HG03060 (cell line): ENCODE measurements around the gene TMEM156.
"Not testable (repeated sequence)": the region's sequence is repeated elsewhere in the genome, so short reads cannot be mapped to it uniquely, and the experiment has no call there.

Source experiments
- ATAC-seq: cut with Tn5 transposase; IDR thresholded peaks from one replicate; pipeline ENCODE4 v1.9.1; 2021; ENCODE audit warnings: low read depth, moderate number of reproducible peaks; ENCODE audit not compliant: unreplicated experiment

TMEM156 gene

GRCh38 chr4:39044364-39044955 lies 12.3 kb upstream of the TMEM156 start:
- ATAC-seq: no peak

- no peak for ATAC-seq
These were observed 11.7 kb upstream of the TMEM156 start for GRCh38 chr4:39043861-39044363.

- ATAC-seq: no peak
These were observed 11.1 kb upstream of the TMEM156 start for GRCh38 chr4:39043058-39043860.

GRCh38 chr4:39042366-39042765 lies 10.2 kb upstream of the TMEM156 start:
- no peak for ATAC-seq

GRCh38 chr4:39039108-39039507 lies 6.9 kb upstream of the TMEM156 start:
- ATAC-seq: no peak

GRCh38 chr4:39037941-39038340 lies 5.7 kb upstream of the TMEM156 start:
- ATAC-seq: peak; percentile 49

GRCh38 chr4:39037491-39037825 lies 5.2 kb upstream of the TMEM156 start:
- no peak for ATAC-seq

GRCh38 chr4:39036172-39036571 lies 4.0 kb upstream of the TMEM156 start:
- ATAC-seq: no peak

- ATAC-seq: not testable (repeated sequence)
These were observed 604 bp downstream of the TMEM156 start for GRCh38 chr4:39031590-39032020.

- ATAC-seq: no peak
These were observed 1.5 kb downstream of the TMEM156 start for GRCh38 chr4:39030725-39031124.

GRCh38 chr4:39029752-39030694 lies 2.2 kb downstream of the TMEM156 start:
- no peak for ATAC-seq

GRCh38 chr4:39026096-39026495 lies 6.1 kb downstream of the TMEM156 start:
- ATAC-seq: no peak

- ATAC-seq: no peak
These were observed 6.6 kb downstream of the TMEM156 start for GRCh38 chr4:39025552-39026085.

- no peak for ATAC-seq
These were observed 7.8 kb downstream of the TMEM156 start for GRCh38 chr4:39024311-39024865.

- no peak for ATAC-seq
These were observed 9.2 kb downstream of the TMEM156 start for GRCh38 chr4:39023059-39023458.

GRCh38 chr4:39022241-39022640 lies 10.0 kb downstream of the TMEM156 start:
- no peak for ATAC-seq

GRCh38 chr4:39021631-39022030 lies 10.6 kb downstream of the TMEM156 start:
- ATAC-seq: no peak

- no peak for ATAC-seq
These were observed 12.1 kb downstream of the TMEM156 start for GRCh38 chr4:39020130-39020529.

GRCh38 chr4:39014028-39014427 lies 18.2 kb downstream of the TMEM156 start:
- no peak for ATAC-seq

- no peak for ATAC-seq
These were observed 27.5 kb downstream of the TMEM156 start for GRCh38 chr4:39004758-39005157.
